Liver (tissue), 9 donors: ENCODE results near the gene MYO10. TPM values are rescaled to one million over a fixed set of nuclear protein-coding genes. Genes with fewer than 3 reads are reported as not detected.

Source experiments
- DNase-seq: peaks from one replicate; pipeline ENCODE4 v3.0.0-alpha.2; 2017; ENCODE audit warnings: low spot score
- H3K27ac ChIP-seq, 2 donors: one replicate each; pipeline ENCODE4 v1.7.0; 2013; ENCODE audit warnings: inconsistent platforms in 2 of 2, low read length in 2 of 2, control low read depth in 1 of 2, low read depth in 1 of 2, mild to moderate bottlenecking in 1 of 2
- H3K27me3 ChIP-seq, 4 donors: one replicate each; pipeline versions ENCODE4 v1.6.1 to v1.7.0; 2013; ENCODE audit warnings: low read length in 3 of 4, inconsistent platforms in 1 of 4, mild to moderate bottlenecking in 1 of 4, moderate library complexity in 1 of 4; ENCODE audit not compliant: control insufficient read depth in 4 of 4, insufficient read depth in 4 of 4
- H3K36me3 ChIP-seq, 4 donors: one replicate each; pipeline versions ENCODE4 v1.6.1 to v1.7.0; 2013; ENCODE audit warnings: low read length in 3 of 4, mild to moderate bottlenecking in 3 of 4, low read depth in 1 of 4, moderate library complexity in 1 of 4; ENCODE audit not compliant: control insufficient read depth in 4 of 4, insufficient read depth in 3 of 4
- H3K4me1 ChIP-seq, 4 donors: one replicate each; pipeline versions ENCODE4 v1.6.1 to v1.7.0; 2013; ENCODE audit warnings: low read length in 3 of 4, mild to moderate bottlenecking in 3 of 4, moderate library complexity in 1 of 4; ENCODE audit not compliant: control insufficient read depth in 4 of 4, insufficient read depth in 4 of 4
- H3K4me3 ChIP-seq, 3 donors: one replicate each; pipeline versions ENCODE4 v1.6.1 to v1.7.0; 2013; ENCODE audit warnings: low read length in 3 of 3, control low read depth in 1 of 3, low read depth in 1 of 3, mild to moderate bottlenecking in 1 of 3
- H3K9ac ChIP-seq, 2 donors: one replicate each; pipeline ENCODE4 v1.7.0; 2013; ENCODE audit warnings: low read length in 2 of 2, mild to moderate bottlenecking in 2 of 2, moderate library complexity in 2 of 2, control low read depth in 1 of 2, low read depth in 1 of 2
- H3K9me3 ChIP-seq, 4 donors: one replicate each; pipeline versions ENCODE4 v1.6.1 to v1.7.0; 2013; ENCODE audit warnings: low read length in 3 of 4; ENCODE audit not compliant: control insufficient read depth in 4 of 4
- CTCF ChIP-seq: fragments of 150-350 bp; IDR thresholded peaks from 2 replicates; pipeline ENCODE4 v1.5.1; 2017; ENCODE audit warnings: improper control_type of control experiment, low read depth, low read length; ENCODE audit not compliant: missing input control
- FOXA1 ChIP-seq: IDR thresholded peaks from 2 replicates; pipeline ENCODE4 v1.6.1; 2016; ENCODE audit warnings: antibody characterized with exemption
- FOXA2 ChIP-seq: IDR thresholded peaks from 2 replicates; pipeline ENCODE4 v1.6.1; 2016; ENCODE audit warnings: antibody characterized with exemption
- JUND ChIP-seq, 2 donors: IDR thresholded peaks; 2 replicates each; pipeline ENCODE4 v1.6.1; 2016; ENCODE audit warnings: antibody characterized with exemption in 2 of 2
- NR2F2 ChIP-seq: IDR thresholded peaks from 2 replicates; pipeline ENCODE4 v1.6.1; 2016; ENCODE audit warnings: antibody characterized with exemption
- RAD21 ChIP-seq, 2 donors: IDR thresholded peaks; 2 replicates each; pipeline ENCODE4 v1.6.1; 2016; ENCODE audit warnings: antibody characterized with exemption in 2 of 2, mild to moderate bottlenecking in 2 of 2
- REST ChIP-seq: IDR thresholded peaks from 2 replicates; pipeline ENCODE4 v1.6.1; 2016; ENCODE audit warnings: antibody characterized with exemption, mild to moderate bottlenecking
- RXRA ChIP-seq, 2 donors: IDR thresholded peaks; 2 replicates each; pipeline ENCODE4 v1.6.1; 2017 to 2018; ENCODE audit warnings: antibody characterized with exemption in 2 of 2, mild to moderate bottlenecking in 1 of 2
- TAF1 ChIP-seq: conservative IDR thresholded peaks from 2 replicates; pipeline ENCODE4 v1.6.1; 2016; ENCODE audit warnings: antibody characterized with exemption, mild to moderate bottlenecking
- YY1 ChIP-seq: IDR thresholded peaks from 2 replicates; pipeline ENCODE4 v1.6.1; 2016; ENCODE audit warnings: antibody characterized with exemption, mild to moderate bottlenecking
- WGBS: extraction: QIAGEN DNeasy Blood & Tissue Kit; methylation state at CpG from one replicate; pipeline ENCODE4 v1.1.7; 2013; 5-methylcytosine and 5-hydroxymethylcytosine counted together
- polyA plus RNA-seq, 2 donors: library from polyadenylated mRNA; stranded (reverse) in 1 of 2; unstranded in 1 of 2; fragments of 200-250 nt in 1 of 2; fragments of >200 nt in 1 of 2; fragmentation: Nextera tagmentation in 1 of 2; extraction: Ambion mirVana in 1 of 2; gene quantifications; one replicate each; pipeline versions ENCODE4 v1.2.1 to v1.2.3, GENCODE V29; 2013 to 2015
- total RNA-seq, 2 donors: library from RNA; depleted of rRNA; stranded (reverse); fragments of >200 nt; gene quantifications; one replicate each; pipeline ENCODE4 v1.2.3, GENCODE V29; 2014
- TF ChIP-seq, protein P1 (sequence below): IDR thresholded peaks from 2 replicates; pipeline ENCODE4 v1.6.1; 2016; ENCODE audit warnings: antibody characterized with exemption
- TF ChIP-seq, protein P2 (sequence below): IDR thresholded peaks from 2 replicates; pipeline ENCODE4 v1.6.1; 2016; ENCODE audit warnings: antibody characterized with exemption
- donor health status: healthy.
- donor health status: healthy.
- donor health status: healthy.
- donor health status: healthy.
- donor health status: healthy.

Gene MYO10
- total and polyA plus RNA-seq, 4 donors = 4.3 to 15.3 (median 7.1) TPM

- Histone ChIP-seq H3K27ac (no peak overlapping the region), H3K4me3 (no peak overlapping the region), H3K9me3 (no peaks in the 10 kb centered on the region), H3K27me3 (no peaks in the 10 kb centered on the region), H3K36me3 (no peaks in the 10 kb centered on the region), H3K9ac (no peak overlapping the region), H3K4me1 (no peaks in the 10 kb centered on the region)
- TF ChIP-seq JUND (IDR thresholded peaks at IDR 0.05) = no peak
- TF ChIP-seq NR2F2 = peak; percentile 72
- no peak for TF ChIP-seq REST
- DNase-seq = no peak
- WGBS = 69% methylated on average over 9 of the region's 9 CpGs
Measured at GRCh38 chr5:16983022-16983639, 47.0 kb upstream of the MYO10 start.

DNA sequence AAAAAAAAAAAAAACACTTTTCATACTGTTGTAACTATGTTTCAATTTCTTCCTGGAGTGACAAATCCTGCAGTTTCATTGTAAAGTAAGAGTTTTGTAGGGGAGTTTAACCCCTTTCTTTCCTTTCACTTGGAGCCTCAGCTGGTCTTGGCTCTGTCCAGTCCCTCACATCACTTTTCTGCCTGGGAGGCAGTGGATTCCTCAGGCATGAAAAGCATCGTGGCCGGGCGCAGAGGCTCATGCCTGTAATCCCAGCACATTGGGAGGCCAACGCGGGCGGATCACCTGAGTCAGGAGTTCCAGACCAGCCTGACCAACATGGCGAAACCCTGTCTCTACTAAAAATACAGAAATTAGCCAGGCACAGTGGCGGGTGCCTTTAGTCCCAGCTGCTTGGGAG is 45.6 kb upstream of the MYO10 start:
- Histone ChIP-seq H3K9ac (no peak overlapping the region), H3K9me3 (no peaks in the 10 kb centered on the region), H3K27me3 (no peaks in the 10 kb centered on the region), H3K4me1 (no peaks in the 10 kb centered on the region), H3K36me3 (no peaks in the 10 kb centered on the region), H3K4me3 (no peak overlapping the region), H3K27ac (no peak overlapping the region)
- no peak for DNase-seq
- WGBS = 89% methylated on average over 8 of the region's 8 CpGs
- no peak for TF ChIP-seq FOXA1
- TF ChIP-seq, protein P1, sequence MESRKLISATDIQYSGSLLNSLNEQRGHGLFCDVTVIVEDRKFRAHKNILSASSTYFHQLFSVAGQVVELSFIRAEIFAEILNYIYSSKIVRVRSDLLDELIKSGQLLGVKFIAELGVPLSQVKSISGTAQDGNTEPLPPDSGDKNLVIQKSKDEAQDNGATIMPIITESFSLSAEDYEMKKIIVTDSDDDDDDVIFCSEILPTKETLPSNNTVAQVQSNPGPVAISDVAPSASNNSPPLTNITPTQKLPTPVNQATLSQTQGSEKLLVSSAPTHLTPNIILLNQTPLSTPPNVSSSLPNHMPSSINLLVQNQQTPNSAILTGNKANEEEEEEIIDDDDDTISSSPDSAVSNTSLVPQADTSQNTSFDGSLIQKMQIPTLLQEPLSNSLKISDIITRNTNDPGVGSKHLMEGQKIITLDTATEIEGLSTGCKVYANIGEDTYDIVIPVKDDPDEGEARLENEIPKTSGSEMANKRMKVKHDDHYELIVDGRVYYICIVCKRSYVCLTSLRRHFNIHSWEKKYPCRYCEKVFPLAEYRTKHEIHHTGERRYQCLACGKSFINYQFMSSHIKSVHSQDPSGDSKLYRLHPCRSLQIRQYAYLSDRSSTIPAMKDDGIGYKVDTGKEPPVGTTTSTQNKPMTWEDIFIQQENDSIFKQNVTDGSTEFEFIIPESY = no peak
- TF ChIP-seq, protein P2, sequence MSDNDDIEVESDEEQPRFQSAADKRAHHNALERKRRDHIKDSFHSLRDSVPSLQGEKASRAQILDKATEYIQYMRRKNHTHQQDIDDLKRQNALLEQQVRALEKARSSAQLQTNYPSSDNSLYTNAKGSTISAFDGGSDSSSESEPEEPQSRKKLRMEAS = no peak
- TF ChIP-seq YY1 = no peak
- TF ChIP-seq TAF1 = no peak
- no peak for TF ChIP-seq RAD21 (IDR thresholded peaks at IDR 0.05)

DNA sequence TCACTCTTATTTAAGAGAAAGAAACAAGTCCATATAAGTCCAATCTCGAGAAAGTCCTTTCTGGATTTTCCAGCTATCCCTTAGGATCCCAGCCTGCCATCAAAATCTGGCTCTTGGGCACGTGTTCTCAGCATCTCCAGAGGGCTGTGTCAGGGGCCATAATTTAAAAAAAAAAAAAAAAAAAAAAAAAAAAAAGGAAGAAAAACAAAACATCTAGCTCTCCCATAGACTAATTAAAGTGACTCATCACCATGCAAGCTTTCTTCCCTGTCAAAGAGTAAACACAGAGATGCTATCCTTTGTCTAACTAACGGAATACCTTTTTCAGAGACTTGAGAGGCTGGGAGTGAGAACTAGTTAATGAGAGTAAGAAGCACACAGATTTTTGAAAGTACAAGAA is 44.9 kb upstream of the MYO10 start:
- no peaks in the 10 kb centered on the region for H3K9me3 ChIP-seq
- DNase-seq = no peak
- no peak overlapping the region for H3K9ac ChIP-seq
- TF ChIP-seq CTCF = no peak
- no peak for TF ChIP-seq FOXA2
- TF ChIP-seq TAF1 = no peak
- TF ChIP-seq, protein P2 = no peak
- TF ChIP-seq RXRA (IDR thresholded peaks at IDR 0.05) = no peak
- TF ChIP-seq, protein P1 = no peak
- no peak for TF ChIP-seq JUND (IDR thresholded peaks at IDR 0.05)
- no peak for TF ChIP-seq YY1
- 50% methylated on average over 3 of the region's 3 CpGs for WGBS
- no peaks in the 10 kb centered on the region for H3K27me3 ChIP-seq
- H3K4me1 ChIP-seq = no peaks in the 10 kb centered on the region
- H3K36me3 ChIP-seq = no peaks in the 10 kb centered on the region
- no peak overlapping the region for H3K4me3 ChIP-seq
- H3K27ac ChIP-seq = no peak overlapping the region
